Endometrial microvascular endothelial cells (primary cell): ENCODE results near the gene CER1. TPM values are rescaled to one million over a fixed set of nuclear protein-coding genes. Genes with fewer than 3 reads are reported as not detected.

ENCODE experiments used
- in situ Hi-C: cut with HindIII; loops from 2 replicates; pipeline ENCODE4 v1.10.0; 2017; ENCODE audit warnings: low sequenced_read_pairs, low pct_unique_long_range_greater_than_20kb; ENCODE audit errors: inconsistent ontology term
- total RNA-seq: library from RNA; depleted of rRNA; stranded (reverse); fragments of >200 nt; gene quantifications from one replicate; pipeline ENCODE4 v1.2.3, GENCODE V29; 2015; ENCODE audit errors: inconsistent ontology term

The CER1 gene
- total RNA-seq, 1 donor from 2014 or later: not detected

DNA sequence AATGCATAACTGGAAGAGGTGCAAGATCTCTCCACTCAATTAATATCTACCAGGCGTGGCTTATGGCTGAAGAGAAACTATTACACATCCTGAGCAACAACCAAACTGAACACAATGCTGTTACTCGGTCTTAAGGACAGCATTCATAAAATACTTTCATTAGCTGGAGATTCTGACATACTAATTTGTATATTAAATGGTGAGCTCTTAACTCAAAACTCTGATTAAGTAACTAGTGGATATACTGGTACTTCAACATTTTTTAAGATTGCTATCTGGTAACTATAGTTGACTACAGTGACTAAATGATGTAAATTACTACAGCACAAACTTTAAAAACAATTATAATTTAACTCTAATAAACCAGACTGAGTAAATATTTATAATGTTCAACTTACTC, 45.1 kb downstream of the CER1 start:
- in situ Hi-C loops: no loop called here

DNA sequence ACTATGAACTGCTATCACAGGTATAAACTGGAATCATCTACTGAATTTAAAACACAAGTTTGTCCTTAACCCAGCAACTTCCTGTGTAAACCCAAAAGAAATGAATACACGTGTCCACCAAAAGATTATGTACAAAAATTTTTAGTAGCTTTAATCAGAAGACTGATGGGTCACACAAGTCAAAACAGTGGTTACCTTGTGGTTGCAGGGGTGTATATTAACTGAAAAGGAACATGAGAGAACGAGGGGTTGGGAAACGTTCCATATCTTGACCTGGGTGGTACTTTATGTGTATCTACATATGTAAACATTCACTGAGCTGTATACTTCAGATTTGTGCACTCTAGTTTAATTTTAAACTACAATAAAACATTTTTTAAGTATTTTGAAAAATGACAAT, 47.9 kb downstream of the CER1 start:
- in situ Hi-C loops: no loop called here

DNA sequence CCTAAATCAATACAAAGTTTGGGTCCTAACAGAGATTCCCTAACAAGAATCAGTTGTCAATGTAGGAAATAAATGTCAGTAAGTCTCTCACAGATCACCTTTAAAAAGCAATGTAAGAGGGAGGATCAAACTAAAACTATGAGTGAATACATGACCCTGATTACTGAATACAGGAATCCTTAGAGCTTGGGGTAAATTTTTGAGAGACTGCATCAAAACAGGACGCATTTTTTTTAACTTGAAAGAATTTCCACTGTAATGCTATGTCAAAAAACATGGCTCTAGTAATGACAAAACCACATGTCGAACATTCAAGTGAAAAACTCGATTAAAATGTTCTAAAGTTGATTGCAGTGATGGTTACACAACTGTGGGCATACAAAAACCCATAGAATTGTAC, 51.2 kb downstream of the CER1 start:
- in situ Hi-C loops: no loop called here

DNA sequence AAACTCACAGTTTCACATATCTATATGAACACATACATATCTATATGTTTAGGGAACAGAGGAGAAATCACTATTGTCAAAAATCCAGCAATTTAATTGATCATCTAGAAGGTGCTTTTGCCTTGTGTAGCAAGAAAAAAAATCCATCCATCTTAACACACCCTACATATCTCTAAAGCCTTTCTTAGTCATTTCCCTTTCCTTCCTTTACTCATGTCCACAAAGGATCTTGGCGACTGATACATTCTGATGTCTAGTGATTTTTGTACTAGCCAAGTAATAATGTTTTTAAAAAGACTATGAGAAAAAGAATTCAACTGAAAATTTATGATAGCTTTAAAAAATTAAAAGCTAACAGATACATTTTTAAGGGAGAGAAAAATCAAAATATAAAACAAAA, 51.8 kb downstream of the CER1 start:
- in situ Hi-C loops: no loop called here

Other genes starting within 250 kb of the CER1 start
- gene ZDHHC21, start 29.3 kb downstream of the CER1 start, total RNA-seq: 9.8 TPM
- gene FREM1, start 187.7 kb upstream of the CER1 start, total RNA-seq: not detected